ENCODE data around the gene ZNF771. TPM values are rescaled to one million over a fixed set of nuclear protein-coding genes. Genes with fewer than 3 reads are reported as not detected.
A peak's percentile ranks its signal among the peaks of the same experiment; 100 is the strongest.

The ZNF771 gene
- total and polyA plus RNA-seq, 9 of the 15 experiments (the other 6 are each of a cell fraction or from before 2014, with no cell fraction given): 1.5 to 12.6 (median 4.4) TPM

DNA sequence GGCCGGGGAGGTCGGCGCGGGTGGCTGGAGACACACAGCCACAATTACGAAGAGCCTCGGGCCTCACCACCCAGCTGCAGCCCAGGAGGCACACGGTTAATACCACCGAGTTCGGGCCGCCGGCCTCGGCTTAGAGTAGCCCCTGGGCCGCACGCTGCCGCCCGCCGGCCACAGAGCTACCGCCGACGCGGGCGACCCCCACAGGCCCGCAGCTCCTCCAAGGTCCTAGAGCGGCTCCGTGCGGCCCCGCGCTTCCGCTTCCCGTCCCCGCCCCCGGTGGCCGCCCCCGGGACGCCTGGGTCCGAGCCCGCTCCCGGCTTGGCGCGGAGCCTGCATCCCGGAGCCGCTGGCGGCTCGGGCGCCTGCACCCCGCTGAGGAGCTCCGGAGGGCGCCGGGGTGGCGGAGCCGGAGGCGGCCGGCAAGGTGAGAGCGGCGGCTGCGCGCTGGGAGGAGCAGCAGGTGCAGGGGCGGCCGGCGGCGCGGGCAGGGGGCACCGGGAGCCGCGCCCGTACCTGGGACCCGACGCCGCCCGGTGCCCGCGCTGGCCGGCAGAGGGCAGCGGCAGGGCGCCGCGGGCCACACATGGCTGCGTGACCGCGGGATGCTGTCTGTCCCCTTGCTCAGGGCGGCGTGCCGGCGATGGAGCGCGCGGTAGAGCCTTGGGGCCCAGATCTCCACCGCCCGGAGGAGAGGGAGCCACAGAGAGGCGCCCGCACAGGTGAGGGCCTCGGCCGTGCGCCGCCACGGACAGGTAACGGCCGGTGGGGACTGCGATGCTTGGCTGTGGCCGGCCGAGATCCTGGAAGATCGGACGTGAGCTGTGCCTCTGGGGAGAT lies 12.0 kb upstream of the ZNF771 start, which contains the start of gene ZNF48 (continued):
- TF ChIP-seq, protein P1, sequence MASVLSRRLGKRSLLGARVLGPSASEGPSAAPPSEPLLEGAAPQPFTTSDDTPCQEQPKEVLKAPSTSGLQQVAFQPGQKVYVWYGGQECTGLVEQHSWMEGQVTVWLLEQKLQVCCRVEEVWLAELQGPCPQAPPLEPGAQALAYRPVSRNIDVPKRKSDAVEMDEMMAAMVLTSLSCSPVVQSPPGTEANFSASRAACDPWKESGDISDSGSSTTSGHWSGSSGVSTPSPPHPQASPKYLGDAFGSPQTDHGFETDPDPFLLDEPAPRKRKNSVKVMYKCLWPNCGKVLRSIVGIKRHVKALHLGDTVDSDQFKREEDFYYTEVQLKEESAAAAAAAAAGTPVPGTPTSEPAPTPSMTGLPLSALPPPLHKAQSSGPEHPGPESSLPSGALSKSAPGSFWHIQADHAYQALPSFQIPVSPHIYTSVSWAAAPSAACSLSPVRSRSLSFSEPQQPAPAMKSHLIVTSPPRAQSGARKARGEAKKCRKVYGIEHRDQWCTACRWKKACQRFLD (CRISPR knock-in tag; IDR thresholded peaks at IDR 0.05): peak; percentile 88; the same call in 1 of the 2 replicates
- no peak for TF ChIP-seq SMARCC2 (IDR thresholded peaks at IDR 0.05; ENCODE audit: low read depth)
- TF ChIP-seq, protein P2, sequence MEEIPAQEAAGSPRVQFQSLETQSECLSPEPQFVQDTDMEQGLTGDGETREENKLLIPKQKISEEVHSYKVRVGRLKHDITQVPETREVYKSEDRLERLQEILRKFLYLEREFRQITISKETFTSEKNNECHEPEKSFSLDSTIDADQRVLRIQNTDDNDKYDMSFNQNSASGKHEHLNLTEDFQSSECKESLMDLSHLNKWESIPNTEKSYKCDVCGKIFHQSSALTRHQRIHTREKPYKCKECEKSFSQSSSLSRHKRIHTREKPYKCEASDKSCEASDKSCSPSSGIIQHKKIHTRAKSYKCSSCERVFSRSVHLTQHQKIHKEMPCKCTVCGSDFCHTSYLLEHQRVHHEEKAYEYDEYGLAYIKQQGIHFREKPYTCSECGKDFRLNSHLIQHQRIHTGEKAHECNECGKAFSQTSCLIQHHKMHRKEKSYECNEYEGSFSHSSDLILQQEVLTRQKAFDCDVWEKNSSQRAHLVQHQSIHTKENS (CRISPR knock-in tag; IDR thresholded peaks at IDR 0.05): no peak
- peak in 1 of 2 experiments; percentile 85; a peak in 2 of 4 replicates for TF ChIP-seq NONO (IDR thresholded peaks at IDR 0.05; ENCODE audit: low read depth in 2 of 2, low read length in 1 of 2)
- TF ChIP-seq, protein P3, sequence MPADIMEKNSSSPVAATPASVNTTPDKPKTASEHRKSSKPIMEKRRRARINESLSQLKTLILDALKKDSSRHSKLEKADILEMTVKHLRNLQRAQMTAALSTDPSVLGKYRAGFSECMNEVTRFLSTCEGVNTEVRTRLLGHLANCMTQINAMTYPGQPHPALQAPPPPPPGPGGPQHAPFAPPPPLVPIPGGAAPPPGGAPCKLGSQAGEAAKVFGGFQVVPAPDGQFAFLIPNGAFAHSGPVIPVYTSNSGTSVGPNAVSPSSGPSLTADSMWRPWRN (IDR thresholded peaks at IDR 0.05; ENCODE audit: low read depth): no peak
- TF ChIP-seq PTBP1 (IDR thresholded peaks at IDR 0.05; ENCODE audit: low read depth, low read length): no peak
- TF ChIP-seq, protein P4, sequence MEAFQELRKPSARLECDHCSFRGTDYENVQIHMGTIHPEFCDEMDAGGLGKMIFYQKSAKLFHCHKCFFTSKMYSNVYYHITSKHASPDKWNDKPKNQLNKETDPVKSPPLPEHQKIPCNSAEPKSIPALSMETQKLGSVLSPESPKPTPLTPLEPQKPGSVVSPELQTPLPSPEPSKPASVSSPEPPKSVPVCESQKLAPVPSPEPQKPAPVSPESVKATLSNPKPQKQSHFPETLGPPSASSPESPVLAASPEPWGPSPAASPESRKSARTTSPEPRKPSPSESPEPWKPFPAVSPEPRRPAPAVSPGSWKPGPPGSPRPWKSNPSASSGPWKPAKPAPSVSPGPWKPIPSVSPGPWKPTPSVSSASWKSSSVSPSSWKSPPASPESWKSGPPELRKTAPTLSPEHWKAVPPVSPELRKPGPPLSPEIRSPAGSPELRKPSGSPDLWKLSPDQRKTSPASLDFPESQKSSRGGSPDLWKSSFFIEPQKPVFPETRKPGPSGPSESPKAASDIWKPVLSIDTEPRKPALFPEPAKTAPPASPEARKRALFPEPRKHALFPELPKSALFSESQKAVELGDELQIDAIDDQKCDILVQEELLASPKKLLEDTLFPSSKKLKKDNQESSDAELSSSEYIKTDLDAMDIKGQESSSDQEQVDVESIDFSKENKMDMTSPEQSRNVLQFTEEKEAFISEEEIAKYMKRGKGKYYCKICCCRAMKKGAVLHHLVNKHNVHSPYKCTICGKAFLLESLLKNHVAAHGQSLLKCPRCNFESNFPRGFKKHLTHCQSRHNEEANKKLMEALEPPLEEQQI (IDR thresholded peaks at IDR 0.05): no peak
- TF ChIP-seq PHF8 (IDR thresholded peaks at IDR 0.05; ENCODE audit: borderline replicate concordance, low read length): peak; percentile 60; the same call in 1 of the 2 replicates
- TF ChIP-seq ZNF217 (CRISPR knock-in tag; IDR thresholded peaks at IDR 0.05): no peak
- TF ChIP-seq ZNF384 (IDR thresholded peaks at IDR 0.05; ENCODE audit: low read depth, low read length): no peak
- TF ChIP-seq SMAD4 (CRISPR knock-in tag; conservative IDR thresholded peaks at IDR 0.05): peak; percentile 90
- no peak; the same call in 1 of the 2 replicates for TF ChIP-seq ERF (CRISPR knock-in tag; IDR thresholded peaks at IDR 0.05)
- peak; percentile 51 for TF ChIP-seq SUPT5H (IDR thresholded peaks at IDR 0.05)
- TF ChIP-seq NR2C2 (CRISPR knock-in tag; IDR thresholded peaks at IDR 0.05): no peak
- peak; percentile 49; the same call in 1 of the 2 replicates for TF ChIP-seq NR2C2 (tag; IDR thresholded peaks at IDR 0.05)
- peak; percentile 14 for TF ChIP-seq PRPF4 (IDR thresholded peaks at IDR 0.05; ENCODE audit: insufficient read depth, low read depth, low read length, poor library complexity, severe bottlenecking)
- TF ChIP-seq EZH2 (IDR thresholded peaks at IDR 0.05; ENCODE audit: borderline replicate concordance, low read depth, low read length): no peak
- TF ChIP-seq, protein P5, sequence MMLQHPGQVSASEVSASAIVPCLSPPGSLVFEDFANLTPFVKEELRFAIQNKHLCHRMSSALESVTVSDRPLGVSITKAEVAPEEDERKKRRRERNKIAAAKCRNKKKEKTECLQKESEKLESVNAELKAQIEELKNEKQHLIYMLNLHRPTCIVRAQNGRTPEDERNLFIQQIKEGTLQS (IDR thresholded peaks at IDR 0.05): no peak
- TF ChIP-seq, protein P5 (CRISPR knock-in tag; conservative IDR thresholded peaks at IDR 0.05): no peak

Measured in K562 (cell line).